GM23248 (cell line): ENCODE data around the gene SLC2A1. TPM values are rescaled to one million over a fixed set of nuclear protein-coding genes. Genes with fewer than 3 reads are reported as not detected.
"Not testable (repeated sequence)": the region's sequence is repeated elsewhere in the genome, so short reads cannot be mapped to it uniquely, and the experiment has no call there.

Source experiments
- DNase-seq: peaks from one replicate; pipeline ENCODE4 v3.0.0-alpha.2; 2015
- H2AFZ ChIP-seq: fragments of 200-600 bp; sonication (generic); 2 replicates; pipeline ENCODE4 v1.6.1; 2016; ENCODE audit warnings: antibody characterized with exemption
- H3F3A ChIP-seq: fragments of 200-600 bp; sonication (generic); 2 replicates; pipeline ENCODE4 v1.6.1; 2016; ENCODE audit warnings: mild to moderate bottlenecking, antibody characterized with exemption, mixed run types; ENCODE audit not compliant: insufficient read depth
- H3K27ac ChIP-seq: fragments of 200-600 bp; sonication (generic); 2 replicates; pipeline ENCODE4 v1.5.1; 2016; ENCODE audit warnings: mild to moderate bottlenecking
- H3K27me3 ChIP-seq: fragments of 200-600 bp; sonication (generic); replicated peaks from 2 replicates; pipeline ENCODE4 v1.6.1; 2016; ENCODE audit warnings: mild to moderate bottlenecking; ENCODE audit not compliant: insufficient read depth
- H3K36me3 ChIP-seq: fragments of 200-600 bp; sonication (generic); 2 replicates; pipeline ENCODE4 v1.6.1; 2016; ENCODE audit warnings: low read depth, mild to moderate bottlenecking
- H3K4me1 ChIP-seq: fragments of 200-600 bp; sonication (generic); 2 replicates; pipeline ENCODE4 v1.6.1; 2016; ENCODE audit warnings: mild to moderate bottlenecking; ENCODE audit not compliant: insufficient read depth
- H3K4me2 ChIP-seq: fragments of 200-600 bp; sonication (generic); one replicate; pipeline ENCODE4 v1.6.1; 2016; ENCODE audit warnings: mild to moderate bottlenecking; ENCODE audit not compliant: unreplicated experiment
- H3K4me3 ChIP-seq: fragments of 200-600 bp; sonication (generic); 2 replicates; pipeline ENCODE4 v1.5.1; 2016; ENCODE audit warnings: mild to moderate bottlenecking
- H3K79me2 ChIP-seq: fragments of 200-600 bp; sonication (generic); 2 replicates; pipeline ENCODE4 v1.6.1; 2016; ENCODE audit warnings: mild to moderate bottlenecking; ENCODE audit not compliant: insufficient read depth
- H3K9ac ChIP-seq: fragments of 200-600 bp; sonication (generic); 2 replicates; pipeline ENCODE4 v1.6.1; 2016; ENCODE audit warnings: mild to moderate bottlenecking
- H3K9me2 ChIP-seq: fragments of 200-600 bp; sonication (generic); 2 replicates; pipeline ENCODE4 v1.6.1; 2016; ENCODE audit warnings: mixed run types, mild to moderate bottlenecking, moderate library complexity; ENCODE audit not compliant: insufficient read depth
- H3K9me3 ChIP-seq: fragments of 200-600 bp; sonication (generic); one replicate; pipeline ENCODE4 v1.6.1; 2017; ENCODE audit warnings: low read depth
- H4K20me1 ChIP-seq: fragments of 200-600 bp; sonication (generic); 2 replicates; pipeline ENCODE4 v1.6.0; 2016; ENCODE audit not compliant: insufficient read depth
- EZH2 ChIP-seq: fragments of 200-600 bp; sonication (generic); IDR thresholded peaks from 2 replicates; pipeline ENCODE4 v1.6.1; 2018; ENCODE audit warnings: antibody characterized with exemption, mild to moderate bottlenecking; ENCODE audit not compliant: insufficient read depth, poor library complexity, severe bottlenecking
- EZH2phosphoT487 ChIP-seq: fragments of 200-600 bp; sonication (generic); IDR thresholded peaks from 2 replicates; pipeline ENCODE4 v1.6.1; 2018; ENCODE audit warnings: antibody characterized with exemption, moderate library complexity, mild to moderate bottlenecking, low read depth; ENCODE audit not compliant: insufficient read depth
- WGBS, 2 experiments: methylation state at CpG; one replicate each; pipeline ENCODE4 v1.1.6; 2015 to 2017; ENCODE audit warnings: low lambda C conversion rate in 2 of 2, low coverage in 1 of 2; ENCODE audit errors: missing lambda C conversion rate in 2 of 2; 5-methylcytosine and 5-hydroxymethylcytosine counted together
- in situ Hi-C: fragments of 300-500 bp; cut with MboI; formaldehyde crosslinking; loops from 2 replicates; pipeline ENCODE4 v1.15.0; 2020
- polyA plus RNA-seq: library from polyadenylated mRNA; unstranded; fragments of >200 nt; fragmentation: Nextera tagmentation; extraction: Ambion mirVana; gene quantifications from 2 replicates; pipeline ENCODE4 v1.2.1, GENCODE V29; 2016
- total RNA-seq: library from RNA; depleted of rRNA; stranded (reverse); fragments of >200 nt; shearing (Covaris generic); gene quantifications from 2 replicates; pipeline ENCODE4 v1.2.3, GENCODE V29; 2014

Gene SLC2A1
- total and polyA plus RNA-seq, 2 experiments from 2014 or later = 142 to 315 TPM

GRCh38 chr1:42922687-42923366, 35.8 kb downstream of the SLC2A1 start:
- peaks cover 26% of the 10 kb centered on the region for H3K36me3 ChIP-seq
- H3K9me3 ChIP-seq = no peaks in the 10 kb centered on the region
- WGBS, 2 experiments = 27% methylated on average over 4 of the region's 4 CpGs
- H3K4me3 ChIP-seq = no peak overlapping the region
- H3K4me2 ChIP-seq = peak overlapping the region; percentile 80
- H3K9ac ChIP-seq = 0 out of 2 replicates have a peak overlapping the region, but pooled peaks have one; percentile 3
- in situ Hi-C loops = no loop called here
- peaks cover 6% of the 10 kb centered on the region for H3K4me1 ChIP-seq
- peak; percentile 84 for DNase-seq
- no peaks in the 10 kb centered on the region for H3K9me2 ChIP-seq
- H2AFZ ChIP-seq = peak overlapping the region; percentile 36; the same call in 1 of the 2 replicates
- peaks cover 22% of the 10 kb centered on the region for H3F3A ChIP-seq
- no peak overlapping the region for H3K27ac ChIP-seq
- H4K20me1 ChIP-seq = no peaks in the 10 kb centered on the region
- TF ChIP-seq EZH2 = no peak
- TF ChIP-seq EZH2phosphoT487 = no peak
- H3K79me2 ChIP-seq = no peaks in the 10 kb centered on the region
- no peaks in the 10 kb centered on the region for H3K27me3 ChIP-seq

GRCh38 chr1:42921769-42922168, 36.9 kb downstream of the SLC2A1 start:
- H3K36me3 ChIP-seq = peaks cover 17% of the 10 kb centered on the region
- no peaks in the 10 kb centered on the region for H3K79me2 ChIP-seq
- no peak overlapping the region for H3K4me2 ChIP-seq
- no peaks in the 10 kb centered on the region for H3K9me3 ChIP-seq
- no peak for DNase-seq
- H3K9me2 ChIP-seq = no peaks in the 10 kb centered on the region
- in situ Hi-C loops = no loop called here
- no peak overlapping the region for H2AFZ ChIP-seq
- peaks cover 22% of the 10 kb centered on the region for H3F3A ChIP-seq
- H3K27ac ChIP-seq = no peak overlapping the region
- H3K9ac ChIP-seq = no peak overlapping the region
- 83 to 84% methylated on average over 4 of the region's 4 CpGs for WGBS, 2 experiments
- TF ChIP-seq EZH2 (no peak), EZH2phosphoT487 (no peak)
- H3K4me1 ChIP-seq = peaks cover 6% of the 10 kb centered on the region
- no peak overlapping the region for H3K4me3 ChIP-seq
- no peaks in the 10 kb centered on the region for H3K27me3 ChIP-seq
- H4K20me1 ChIP-seq = no peaks in the 10 kb centered on the region

GRCh38 chr1:42919651-42920050, 39.0 kb downstream of the SLC2A1 start:
- WGBS, 2 experiments = 77 to 79% methylated on average over 4 to 5 of the region's 5 CpGs
- not testable (repeated sequence) for H3K9me3 ChIP-seq, H2AFZ ChIP-seq, H3K4me3 ChIP-seq, H3K27ac ChIP-seq, H3K9me2 ChIP-seq, DNase-seq, H3K4me2 ChIP-seq, H3K4me1 ChIP-seq, H3F3A ChIP-seq, H3K9ac ChIP-seq, H3K79me2 ChIP-seq, H3K27me3 ChIP-seq, H3K36me3 ChIP-seq, H4K20me1 ChIP-seq
- in situ Hi-C loops = loop anchor here (5.0 kb wide), 1 partner anchor 148 kb away; no protein-coding TSS in a partner anchor

GRCh38 chr1:42917241-42917495, 41.5 kb downstream of the SLC2A1 start:
- WGBS, 2 experiments = 82 to 84% methylated on average over 12 of the region's 15 CpGs
- in situ Hi-C loops = loop anchor here (5.0 kb wide), 1 partner anchor 150 kb away; no protein-coding TSS in a partner anchor
- TF ChIP-seq EZH2 = no peak

GRCh38 chr1:42915456-42915855, 43.2 kb downstream of the SLC2A1 start:
- Histone ChIP-seq H4K20me1 (no peaks in the 10 kb centered on the region), H3K27me3 (no peaks in the 10 kb centered on the region), H2AFZ (no peak overlapping the region), H3K9me2 (no peaks in the 10 kb centered on the region), H3K9me3 (no peaks in the 10 kb centered on the region), H3K4me1 (no peaks in the 10 kb centered on the region), H3K79me2 (no peaks in the 10 kb centered on the region), H3K9ac (no peak overlapping the region), H3K36me3 (no peaks in the 10 kb centered on the region), H3K4me3 (no peak overlapping the region), H3K4me2 (no peak overlapping the region), H3K27ac (no peak overlapping the region), H3F3A (no peaks in the 10 kb centered on the region)
- WGBS, 2 experiments = 65 to 70% methylated on average over 3 of the region's 3 CpGs
- DNase-seq = no peak
- TF ChIP-seq EZH2 = no peak
- TF ChIP-seq EZH2phosphoT487 = no peak
- in situ Hi-C loops = loop anchor here (5.0 kb wide), 1 partner anchor 152 kb away; no protein-coding TSS in a partner anchor

More at GRCh38 chr1:42917241-42917495, 41.5 kb downstream of the SLC2A1 start:
- Histone ChIP-seq H3K79me2 (no peaks in the 10 kb centered on the region), H3K27me3 (no peaks in the 10 kb centered on the region), H3K4me1 (no peaks in the 10 kb centered on the region), H3K4me2 (no peak overlapping the region), H2AFZ (no peak overlapping the region), H3K4me3 (no peak overlapping the region), H3K9me3 (no peaks in the 10 kb centered on the region), H3K9me2 (no peaks in the 10 kb centered on the region), H3K9ac (no peak overlapping the region), H3K27ac (no peak overlapping the region), H4K20me1 (no peaks in the 10 kb centered on the region), H3K36me3 (no peaks in the 10 kb centered on the region), H3F3A (no peaks in the 10 kb centered on the region)
- DNase-seq = no peak
